Neural cell (in vitro differentiated cells): ENCODE data around the gene UPF1.

ENCODE experiments used
- CTCF ChIP-seq: fragments of 450-650 bp; IDR thresholded peaks from 2 replicates; pipeline ENCODE4 v1.5.1; 2014; ENCODE audit warnings: antibody characterized with exemption, mild to moderate bottlenecking, moderate library complexity; ENCODE audit not compliant: poor library complexity, severe bottlenecking
- EP300 ChIP-seq: fragments of 450-650 bp; conservative IDR thresholded peaks from 2 replicates; pipeline ENCODE4 v1.6.1; 2014; ENCODE audit warnings: antibody characterized with exemption, mild to moderate bottlenecking, moderate library complexity; ENCODE audit not compliant: poor library complexity, severe bottlenecking
- POLR2AphosphoS5 ChIP-seq: IDR thresholded peaks from 2 replicates; pipeline ENCODE4 v1.6.1; 2012

GRCh38 chr19:18784786-18785120 is 47.0 kb upstream of the UPF1 start:
- no peak for TF ChIP-seq CTCF
- no peak for TF ChIP-seq EP300
- no peak for TF ChIP-seq POLR2AphosphoS5
